GM19467 (cell line): Measurements from ENCODE around the gene PMEPA1.
"Not testable (repeated sequence)": the region's sequence is repeated elsewhere in the genome, so short reads cannot be mapped to it uniquely, and the experiment has no call there.

Source experiments
- ATAC-seq: cut with Tn5 transposase; IDR thresholded peaks from one replicate; pipeline ENCODE4 v1.9.1; 2021; ENCODE audit warnings: mild to moderate bottlenecking, moderate library complexity; ENCODE audit not compliant: unreplicated experiment

The PMEPA1 gene

GRCh38 chr20:57654363-57654997 lies 55.3 kb downstream of the PMEPA1 start:
- ATAC-seq, result no peak

GRCh38 chr20:57653910-57654309 lies 55.9 kb downstream of the PMEPA1 start:
- ATAC-seq, result no peak

GRCh38 chr20:57653546-57653900 lies 56.3 kb downstream of the PMEPA1 start:
- ATAC-seq, result no peak

GRCh38 chr20:57652606-57653545 lies 56.9 kb downstream of the PMEPA1 start:
- ATAC-seq, result no peak

GRCh38 chr20:57651881-57652605 lies 57.8 kb downstream of the PMEPA1 start:
- no peak for ATAC-seq

- no peak for ATAC-seq
Measured at GRCh38 chr20:57650756-57651483, 58.9 kb downstream of the PMEPA1 start.

- no peak for ATAC-seq
Measured at GRCh38 chr20:57650266-57650665, 59.5 kb downstream of the PMEPA1 start.

GRCh38 chr20:57649617-57650015 lies 60.2 kb downstream of the PMEPA1 start:
- ATAC-seq, result no peak

GRCh38 chr20:57648878-57649616 lies 60.8 kb downstream of the PMEPA1 start:
- ATAC-seq, result no peak

- no peak for ATAC-seq
Measured at GRCh38 chr20:57647933-57648785, 61.7 kb downstream of the PMEPA1 start.

- ATAC-seq, result no peak
Measured at GRCh38 chr20:57647006-57647932, 62.5 kb downstream of the PMEPA1 start.

GRCh38 chr20:57638895-57639236 lies 70.9 kb downstream of the PMEPA1 start:
- no peak for ATAC-seq

- ATAC-seq, result no peak
Measured at GRCh38 chr20:57638173-57638894, 71.5 kb downstream of the PMEPA1 start.

- ATAC-seq, result no peak
Measured at GRCh38 chr20:57633945-57634491, 75.8 kb downstream of the PMEPA1 start.

GRCh38 chr20:57632286-57632685 lies 77.5 kb downstream of the PMEPA1 start:
- no peak for ATAC-seq

GRCh38 chr20:57630061-57630460 lies 79.8 kb downstream of the PMEPA1 start:
- ATAC-seq, result no peak

- ATAC-seq, result not testable (repeated sequence)
Measured at GRCh38 chr20:57629491-57629901, 80.3 kb downstream of the PMEPA1 start.
